Measurements from ENCODE around the gene TMEM87A. TPM values are rescaled to one million over a fixed set of nuclear protein-coding genes. Genes with fewer than 3 reads are reported as not detected.

TMEM87A gene
- total and polyA plus RNA-seq, 2 experiments from 2014 or later: 41.8 to 43.5 TPM

- peaks cover 16% of the 10 kb centered on the region for H3K36me3 Mint-ChIP-seq (ENCODE audit: low read depth)
Measured at GRCh38 chr15:42231088-42231487, 42.1 kb downstream of the TMEM87A start.

More at GRCh38 chr15:42231088-42231487, 42.1 kb downstream of the TMEM87A start:
- ATAC-seq (no peak), DNase-seq (ENCODE audit: low spot score) (no peak)
- Histone ChIP-seq H3F3A (replicated peaks; ENCODE audit: low read depth) (no peaks in the 10 kb centered on the region), H3K36me3 (ENCODE audit: insufficient read depth) (peaks cover 17% of the 10 kb centered on the region), H4K20me1 (replicated peaks; ENCODE audit: insufficient read depth) (no peaks in the 10 kb centered on the region; the same call in 1 of the 2 replicates), H2AFZ (no peak overlapping the region), H3K4me1 (ENCODE audit: insufficient read depth) (no peaks in the 10 kb centered on the region), H3K79me2 (replicated peaks; ENCODE audit: insufficient read depth) (no peaks in the 10 kb centered on the region), H3K4me3 (no peak overlapping the region), H3K27me3 (ENCODE audit: insufficient read depth) (no peaks in the 10 kb centered on the region), H3K4me2 (no peak overlapping the region), H3K27ac (ENCODE audit: low read depth) (no peak overlapping the region), H3K9me2 (ENCODE audit: insufficient read depth) (no peaks in the 10 kb centered on the region)
- Mint-ChIP-seq H3K27ac (no peak overlapping the region), H3K4me3 (no peak overlapping the region), H3K9me3 (no peaks in the 10 kb centered on the region), H3K27me3 (ENCODE audit: insufficient read depth, low read depth, poor library complexity) (no peaks in the 10 kb centered on the region), H3K4me1 (no peaks in the 10 kb centered on the region)
- no peak for TF ChIP-seq POLR2AphosphoS5 (IDR thresholded peaks at IDR 0.05; ENCODE audit: low read depth)
- no peak for TF ChIP-seq ETS1 (IDR thresholded peaks at IDR 0.05)
- TF ChIP-seq EZH2phosphoT487 (IDR thresholded peaks at IDR 0.05; ENCODE audit: unreplicated experiment): no peak
- no peak for TF ChIP-seq ZNF331 (CRISPR knock-in tag; IDR thresholded peaks at IDR 0.05; ENCODE audit: low read depth)
- TF ChIP-seq ZNF114 (CRISPR knock-in tag; IDR thresholded peaks at IDR 0.05): no peak
- no peak for TF ChIP-seq JUNB (IDR thresholded peaks at IDR 0.05; ENCODE audit: unreplicated experiment)
- no peak for TF ChIP-seq CREB1 (CRISPR knock-in tag; IDR thresholded peaks at IDR 0.05; ENCODE audit: low read depth)
- no peak for TF ChIP-seq NANOG (IDR thresholded peaks at IDR 0.05; ENCODE audit: borderline replicate concordance)
- no peak for TF ChIP-seq STAT1 (IDR thresholded peaks at IDR 0.05; ENCODE audit: unreplicated experiment)
- no peak for TF ChIP-seq REST (IDR thresholded peaks at IDR 0.05; ENCODE audit: unreplicated experiment)
- no peak for TF ChIP-seq CTCF (conservative IDR thresholded peaks at IDR 0.05; ENCODE audit: low read depth in 2 of 2)
- no peak for TF ChIP-seq EZH2 (IDR thresholded peaks at IDR 0.05; ENCODE audit: low read depth, unreplicated experiment)
- TF ChIP-seq ZNF462 (CRISPR knock-in tag; IDR thresholded peaks at IDR 0.05): no peak
